ENCODE results near the gene NTRK2.

NTRK2 gene

GRCh38 chr9:84742261-84742660 lies 72.7 kb downstream of the NTRK2 start:
- no peak for DNase-seq

- DNase-seq = no peak
Observed at GRCh38 chr9:84744195-84744594, 74.7 kb downstream of the NTRK2 start.

GRCh38 chr9:84744726-84745125 lies 75.2 kb downstream of the NTRK2 start:
- DNase-seq = no peak

DNA sequence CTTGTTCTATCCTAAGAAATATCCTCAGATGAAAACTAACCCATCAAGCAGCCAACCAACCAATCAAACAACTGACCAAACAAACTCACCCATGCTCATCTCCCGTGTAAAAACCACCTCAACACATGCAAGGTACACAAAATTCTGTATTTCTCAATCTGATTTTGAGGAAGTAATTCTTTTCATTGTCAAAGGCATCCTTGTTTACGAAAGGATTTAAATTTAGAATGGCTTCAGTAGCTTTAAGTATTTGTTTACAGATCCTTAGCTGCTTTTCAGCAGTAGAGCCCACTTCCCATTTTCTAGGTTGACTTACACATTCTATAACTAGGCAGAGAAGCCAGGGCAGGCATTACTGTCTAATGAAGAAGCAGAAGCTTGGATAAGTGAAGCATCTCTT lies 78.6 kb downstream of the NTRK2 start:
- no peak for DNase-seq

DNA sequence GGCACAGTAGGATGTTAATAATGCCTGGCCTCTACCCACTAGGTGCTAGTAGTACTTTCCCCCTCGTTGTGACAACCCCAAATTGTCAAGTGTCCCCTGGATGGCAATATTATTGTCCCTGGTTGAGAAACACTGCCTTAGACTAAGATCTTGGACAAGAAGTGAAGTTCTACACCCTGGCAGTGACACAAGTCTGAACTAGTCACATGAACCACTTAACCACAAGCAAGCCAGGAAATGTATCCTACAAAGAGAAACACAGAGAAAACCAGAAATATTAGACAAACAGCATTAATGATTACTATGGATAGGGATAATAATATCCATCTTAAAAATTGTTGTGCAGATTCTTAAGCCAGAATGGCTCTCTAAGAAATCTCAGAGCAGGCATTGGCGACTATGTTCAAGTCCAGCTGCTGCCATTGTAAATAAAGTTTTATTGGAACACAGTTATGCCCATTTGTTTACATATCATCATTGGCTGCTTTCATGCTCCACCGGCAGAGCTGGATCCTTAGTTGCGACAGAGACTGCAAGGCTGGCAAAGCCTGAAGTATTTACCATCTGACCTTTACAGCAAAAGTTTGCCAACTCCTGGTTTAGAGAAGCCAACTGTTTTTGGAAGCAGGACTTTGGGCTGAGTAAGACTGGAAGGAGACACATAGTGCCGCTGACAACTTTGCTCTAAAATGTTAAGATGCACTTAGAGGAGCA lies 80.8 kb downstream of the NTRK2 start:
- no peak for DNase-seq

DNA sequence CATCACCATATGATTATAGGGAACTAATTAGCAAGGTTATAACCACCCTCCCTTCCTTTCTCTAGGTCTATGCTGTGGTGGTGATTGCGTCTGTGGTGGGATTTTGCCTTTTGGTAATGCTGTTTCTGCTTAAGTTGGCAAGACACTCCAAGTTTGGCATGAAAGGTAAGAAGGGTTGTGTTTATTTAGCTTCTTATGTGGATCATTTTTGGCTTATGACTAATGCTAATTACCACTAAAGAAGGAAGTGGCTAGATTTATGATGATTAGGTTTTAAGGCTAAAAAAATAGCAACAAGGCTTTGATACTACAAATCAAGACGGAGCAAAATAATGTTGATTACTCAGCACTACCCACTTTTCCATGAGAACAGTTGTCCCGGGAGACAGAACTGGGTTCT lies 82.4 kb downstream of the NTRK2 start:
- DNase-seq = no peak

DNA sequence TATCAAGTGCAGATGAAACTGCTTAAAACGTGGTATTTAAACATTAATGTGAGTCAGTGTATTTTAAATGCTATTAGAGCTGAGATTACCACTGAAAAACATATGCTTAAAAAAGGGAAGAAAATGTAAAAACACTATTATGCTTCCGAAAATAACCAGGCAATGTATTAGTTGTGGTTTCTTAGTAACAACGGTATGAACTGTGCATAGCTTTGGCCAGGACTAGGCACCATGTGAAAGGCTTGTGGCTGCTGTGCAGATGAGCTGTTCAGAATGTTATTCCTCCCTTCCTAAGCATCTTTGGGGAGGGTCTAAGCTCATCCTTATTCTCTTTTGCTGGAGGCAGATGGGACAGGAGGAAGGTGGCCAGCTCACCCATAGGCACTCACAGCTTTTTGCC lies 84.9 kb downstream of the NTRK2 start:
- DNase-seq = no peak

DNA sequence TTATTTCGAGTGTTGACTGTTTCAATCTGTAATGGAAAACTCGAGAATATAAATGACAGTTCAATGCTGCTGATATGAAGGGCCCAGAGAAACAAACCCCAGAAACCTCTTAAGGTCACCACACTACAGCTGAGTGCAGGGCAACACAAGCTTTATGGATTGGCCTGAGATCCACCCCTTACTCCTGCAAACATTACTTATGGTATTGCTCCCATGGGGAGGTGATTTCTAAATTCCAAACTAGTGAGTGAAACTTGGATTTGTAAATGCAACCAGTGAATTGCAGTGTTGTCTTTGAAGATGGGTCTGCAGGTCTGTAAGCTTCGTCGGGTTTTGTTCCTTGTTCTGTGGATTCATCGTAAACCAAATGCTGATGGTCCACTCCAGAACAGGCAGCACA lies 85.4 kb downstream of the NTRK2 start:
- no peak for DNase-seq

DNA sequence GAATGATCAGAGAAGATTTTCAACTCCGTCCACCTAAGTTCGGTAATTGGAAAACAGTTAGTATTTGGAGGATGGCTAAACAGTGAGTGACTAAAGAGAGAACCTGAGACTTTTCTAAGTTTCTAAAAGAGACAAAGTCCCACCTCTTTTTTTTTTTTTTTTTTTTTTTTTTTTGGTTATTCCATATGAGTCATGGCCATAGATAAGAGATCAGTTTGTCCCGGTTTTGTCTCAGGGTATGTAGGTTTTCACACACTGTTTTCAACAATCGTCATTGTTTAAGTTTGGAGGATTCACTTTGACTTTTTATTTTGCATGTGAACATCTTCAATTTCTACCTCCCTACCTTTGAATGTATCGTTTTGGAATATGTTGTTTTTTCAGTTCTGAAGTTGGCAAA lies 85.9 kb downstream of the NTRK2 start:
- no peak for DNase-seq

- DNase-seq = no peak
Observed at GRCh38 chr9:84756171-84756570, 86.6 kb downstream of the NTRK2 start.

- DNase-seq = no peak
Observed at GRCh38 chr9:84756731-84757130, 87.2 kb downstream of the NTRK2 start.

DNA sequence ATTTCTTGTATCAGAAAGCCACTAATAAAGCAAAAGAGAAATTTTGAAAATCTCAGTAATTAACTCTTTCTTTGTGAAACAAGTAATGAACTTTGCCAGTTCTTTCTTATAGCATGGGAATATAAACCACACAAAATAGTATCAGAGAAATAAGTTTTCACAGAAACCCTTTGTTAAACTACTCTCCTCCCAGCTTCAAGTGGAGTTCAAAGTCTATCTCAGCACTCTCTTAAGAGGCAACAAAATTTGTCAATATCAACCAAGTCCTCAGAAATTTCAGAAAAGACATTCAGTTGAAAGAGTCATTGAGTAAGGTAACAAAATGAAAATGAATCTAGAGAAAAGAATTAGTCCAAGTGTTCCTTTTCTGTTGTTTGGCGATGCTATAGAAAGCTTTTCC lies 89.3 kb downstream of the NTRK2 start:
- DNase-seq = no peak

- DNase-seq = no peak
Observed at GRCh38 chr9:84759300-84759750, 89.8 kb downstream of the NTRK2 start.

DNA sequence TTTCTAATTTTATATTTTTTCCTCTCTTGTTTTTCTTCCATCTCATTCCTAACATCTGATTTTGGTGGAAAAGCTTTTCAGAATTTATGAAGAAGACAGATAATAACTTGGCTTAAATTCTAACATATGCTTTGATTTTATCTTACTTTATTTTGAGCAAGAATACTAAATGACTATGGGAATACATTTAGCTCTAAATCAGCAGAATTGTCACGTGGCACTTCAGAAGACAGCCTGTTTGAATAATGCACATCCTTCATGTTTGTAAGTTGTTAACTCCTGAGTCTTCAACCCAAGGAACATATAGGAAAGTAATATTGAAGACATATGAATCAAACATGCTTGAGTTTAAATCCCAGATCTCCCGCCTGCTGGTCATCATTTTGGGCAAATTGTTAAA lies 90.3 kb downstream of the NTRK2 start:
- no peak for DNase-seq

DNA sequence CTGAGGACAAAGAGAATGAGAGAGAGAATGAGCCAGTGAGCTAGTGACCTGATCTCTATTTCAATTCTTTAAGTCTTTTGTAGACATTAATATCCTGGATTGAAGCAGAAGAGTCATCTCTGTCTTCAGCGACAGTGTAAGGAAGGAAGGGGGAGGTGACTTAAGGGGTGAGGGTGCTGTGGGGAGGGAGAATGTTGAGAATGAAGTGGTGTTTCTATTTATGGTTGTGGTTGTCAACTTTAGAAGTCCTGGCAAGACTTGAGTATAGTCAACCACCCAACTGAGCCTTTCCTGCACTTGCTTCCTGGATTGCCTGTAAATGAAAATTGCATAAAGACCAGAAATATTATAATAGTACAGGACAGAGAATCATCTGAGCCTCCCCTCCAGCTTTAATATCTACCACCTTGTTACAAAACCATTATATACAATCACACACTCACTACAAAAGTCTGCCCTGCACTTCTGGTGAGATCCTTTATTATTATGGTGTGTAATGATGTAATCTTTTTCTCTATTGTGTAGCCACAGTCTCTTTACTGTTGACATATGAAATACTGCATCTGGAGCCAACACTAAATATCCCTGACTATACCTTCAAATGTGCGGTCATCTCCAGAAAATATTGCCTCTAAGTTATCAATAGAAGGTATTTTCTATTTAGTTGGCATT lies 91.7 kb downstream of the NTRK2 start:
- no peak for DNase-seq

DNA sequence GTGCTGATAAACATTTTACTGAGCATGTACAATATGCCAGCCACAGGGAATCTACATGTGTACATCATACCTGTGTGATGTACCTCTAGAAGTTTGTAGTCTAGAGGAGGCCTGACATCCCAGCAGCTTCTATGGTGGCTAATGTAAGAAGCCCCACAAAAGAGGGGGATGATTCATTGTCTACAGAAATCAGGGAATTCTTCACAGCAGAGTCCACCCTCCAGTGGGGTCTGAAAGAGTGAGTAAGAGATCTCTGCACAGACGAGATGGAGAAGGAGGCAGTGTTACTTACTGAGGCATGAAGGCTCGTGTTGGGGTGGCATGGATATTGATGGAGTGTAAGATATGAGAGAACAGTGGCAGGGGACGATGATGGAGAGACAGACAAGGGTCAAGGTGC lies 103.0 kb downstream of the NTRK2 start:
- no peak for DNase-seq

GRCh38 chr9:84773022-84773421 lies 103.5 kb downstream of the NTRK2 start:
- no peak for DNase-seq

DNA sequence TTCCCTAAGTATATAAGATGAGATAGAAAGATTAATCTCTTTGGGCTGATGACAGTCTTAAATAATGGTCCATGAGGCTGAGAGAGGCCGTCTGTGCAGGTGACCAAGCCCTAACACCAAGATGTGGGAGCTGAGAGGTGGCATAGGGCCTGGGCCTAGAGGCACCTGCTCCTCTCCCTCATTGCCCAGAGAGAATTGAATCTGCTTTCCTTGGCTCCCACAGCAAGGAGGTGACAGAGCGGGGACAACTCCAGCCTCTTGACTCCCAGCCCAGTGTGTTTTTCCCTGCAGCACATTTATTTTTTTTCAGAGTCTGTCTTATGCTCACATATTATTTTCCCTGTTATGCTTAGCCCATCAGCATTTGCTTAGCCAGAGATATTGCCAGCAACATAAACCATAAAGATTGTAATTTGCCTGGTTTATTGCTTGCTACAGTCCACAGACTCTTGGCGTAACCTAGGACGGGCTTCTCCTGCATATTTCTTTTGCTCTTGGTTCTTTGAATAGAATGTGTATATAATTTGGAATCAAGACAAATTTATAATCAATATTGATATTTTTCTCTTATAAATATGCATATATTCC lies 105.6 kb downstream of the NTRK2 start:
- no peak for DNase-seq

DNA sequence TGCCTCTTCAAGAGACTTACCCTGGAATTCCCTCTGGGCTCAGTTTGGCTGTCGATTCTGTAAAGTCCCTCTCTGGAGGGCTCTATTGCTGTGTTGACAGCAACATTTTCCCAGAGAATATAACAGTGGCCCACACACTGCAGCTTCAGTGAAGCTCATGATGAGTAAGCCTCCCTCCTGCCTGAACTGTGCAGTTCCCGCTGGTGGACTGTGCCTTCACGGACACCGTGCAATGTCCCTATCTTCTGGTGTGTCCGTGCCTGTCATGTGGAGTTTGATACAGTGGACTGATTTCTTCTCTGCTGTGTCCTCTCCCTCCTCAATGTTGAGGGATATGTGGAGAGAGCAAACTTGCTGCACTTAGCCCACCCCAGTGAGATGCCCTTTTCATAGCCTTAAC lies 109.0 kb downstream of the NTRK2 start:
- DNase-seq = no peak

DNA sequence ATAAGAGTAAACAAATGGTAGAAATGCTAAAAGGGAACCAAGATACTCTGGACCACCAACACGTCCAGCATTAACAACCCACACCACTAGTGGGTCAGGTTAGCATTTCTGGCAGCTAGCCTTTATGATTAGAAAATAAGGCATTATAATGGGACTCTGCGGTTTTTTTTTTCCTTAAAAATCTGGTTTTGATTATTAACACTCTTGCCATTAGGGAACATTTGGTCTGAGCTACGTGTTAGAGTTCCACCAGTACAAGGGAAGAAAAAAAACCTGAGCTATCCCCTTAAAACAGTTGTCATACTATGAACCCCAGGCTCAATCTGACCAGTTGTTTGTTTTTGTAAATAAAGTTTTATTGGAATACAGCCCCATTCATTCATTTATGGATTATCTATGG lies 110.4 kb downstream of the NTRK2 start:
- DNase-seq = no peak

- no peak for DNase-seq
Observed at GRCh38 chr9:84780385-84780784, 110.9 kb downstream of the NTRK2 start.

DNA sequence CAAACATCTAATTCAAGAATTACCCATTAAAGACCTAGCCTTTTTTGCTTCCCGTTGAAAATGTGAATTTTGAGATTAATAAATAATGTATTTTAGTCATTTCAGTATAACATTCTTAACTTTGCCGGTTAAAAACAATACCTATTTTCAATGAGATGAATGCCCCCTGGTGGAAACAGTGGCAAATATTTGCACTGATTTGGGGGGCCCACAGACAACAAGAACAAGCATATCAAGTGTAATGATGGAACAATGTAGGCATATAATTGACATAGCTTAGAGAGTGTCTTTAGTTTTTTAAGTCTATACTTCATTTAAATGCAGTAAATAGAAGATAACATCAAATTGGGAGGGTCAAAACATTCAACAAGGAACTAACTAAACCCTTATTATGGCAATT lies 111.9 kb downstream of the NTRK2 start:
- no peak for DNase-seq

DNA sequence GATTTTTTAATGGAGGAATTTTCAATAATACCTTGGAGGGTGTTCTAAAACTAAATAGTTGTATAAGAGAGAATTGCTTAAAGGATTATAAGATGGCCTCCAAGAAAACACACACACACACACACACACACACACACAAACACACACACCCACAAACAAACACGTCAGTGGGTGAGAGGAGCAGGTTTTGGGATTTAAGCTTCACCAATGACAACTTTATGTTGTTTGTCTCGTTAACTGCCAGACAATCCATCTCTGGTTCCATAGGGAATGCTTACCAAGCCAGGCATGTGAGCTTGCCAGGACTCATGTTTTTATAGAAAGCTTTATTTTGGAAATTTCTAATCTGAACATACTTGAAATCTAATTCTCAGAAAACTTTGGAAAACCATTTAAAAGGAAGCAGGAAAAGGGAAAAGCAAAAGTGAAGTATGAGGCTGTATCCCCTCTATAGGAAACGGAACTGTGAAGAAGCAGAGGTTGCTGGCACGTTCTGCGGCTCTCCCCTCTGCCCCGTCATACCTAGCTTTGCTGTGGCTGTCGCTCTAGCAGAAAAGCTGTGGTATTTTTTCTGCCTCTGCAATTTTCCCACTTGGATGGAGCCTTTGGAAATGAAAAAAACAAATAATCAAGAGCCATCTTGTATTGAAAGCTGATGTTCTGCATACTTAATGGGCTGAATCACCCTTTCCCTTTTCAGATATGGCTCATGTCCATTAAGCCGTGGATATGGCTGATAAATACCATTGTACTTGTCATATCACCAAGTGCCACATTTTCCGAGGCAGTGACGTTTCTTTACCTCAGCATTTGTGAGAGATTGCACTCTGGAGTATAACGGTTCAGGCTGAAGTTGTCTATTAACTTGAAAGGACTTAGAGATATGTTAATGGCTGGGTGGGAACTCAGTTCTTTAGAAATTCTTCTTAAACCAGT lies 112.7 kb downstream of the NTRK2 start:
- DNase-seq = no peak
